SU-DHL-6 (cell line): Measurements from ENCODE around the gene LAMB4.

Source experiments
- H2AFZ ChIP-seq: fragments of 200-600 bp; sonication (generic); 2 replicates; pipeline ENCODE4 v1.6.1; 2014; ENCODE audit warnings: low read depth, mild to moderate bottlenecking, moderate library complexity, mixed read lengths, antibody characterized with exemption, low read length; ENCODE audit not compliant: severe bottlenecking
- H3F3A ChIP-seq: fragments of 200-600 bp; shearing (Covaris generic); 2 replicates; pipeline ENCODE4 v1.6.0; 2016; ENCODE audit warnings: antibody characterized with exemption, mild to moderate bottlenecking; ENCODE audit not compliant: insufficient read depth
- H3K27ac ChIP-seq: fragments of 200-600 bp; sonication (generic); 2 replicates; pipeline ENCODE4 v1.5.1; 2016; ENCODE audit warnings: low read depth, mild to moderate bottlenecking, low read length, moderate library complexity, mixed read lengths
- H3K27me3 ChIP-seq: fragments of 200-600 bp; sonication (generic), shearing (Covaris generic); 2 replicates; pipeline ENCODE4 v1.6.0; 2014; ENCODE audit warnings: mild to moderate bottlenecking, low read length
- H3K36me3 ChIP-seq: fragments of 200-600 bp; sonication (generic); 2 replicates; pipeline ENCODE4 v1.6.1; 2014; ENCODE audit warnings: mild to moderate bottlenecking, low read length, mixed read lengths
- H3K4me2 ChIP-seq: fragments of 300-600, 200-600 bp; shearing (Covaris generic), sonication (generic); 2 replicates; pipeline ENCODE4 v1.6.0; 2014; ENCODE audit warnings: low read length, low read depth, mild to moderate bottlenecking; ENCODE audit not compliant: poor library complexity, severe bottlenecking
- H3K4me3 ChIP-seq: fragments of 200-600 bp; sonication (generic); 2 replicates; pipeline ENCODE4 v1.5.1; 2014; ENCODE audit warnings: antibody characterized with exemption, low read length, mild to moderate bottlenecking, mixed read lengths; ENCODE audit not compliant: insufficient read depth, poor library complexity, severe bottlenecking
- H3K79me2 ChIP-seq: fragments of 200-600 bp; sonication (generic); 2 replicates; pipeline ENCODE4 v1.6.1; 2014; ENCODE audit warnings: mild to moderate bottlenecking, low read length, moderate library complexity; ENCODE audit not compliant: insufficient read depth
- H3K9ac ChIP-seq: fragments of 200-600 bp; sonication (generic); 2 replicates; pipeline ENCODE4 v1.7.0; 2014; ENCODE audit warnings: mild to moderate bottlenecking, low read length
- H3K9me2 ChIP-seq: fragments of 200-600 bp; sonication (generic); replicated peaks from 2 replicates; pipeline ENCODE4 v1.6.1; 2014; ENCODE audit warnings: low read length; ENCODE audit not compliant: insufficient read depth
- H3K9me3 ChIP-seq: fragments of 200-600 bp; sonication (generic); 2 replicates; pipeline ENCODE4 v1.6.1; 2014; ENCODE audit warnings: low read length, mixed read lengths; ENCODE audit not compliant: insufficient read depth
- H4K20me1 ChIP-seq: fragments of 200-600 bp; sonication (generic); 2 replicates; pipeline ENCODE4 v1.6.1; 2014; ENCODE audit warnings: low read depth, mild to moderate bottlenecking, antibody characterized with exemption, low read length, moderate library complexity, mixed read lengths
- EZH2phosphoT487 ChIP-seq: fragments of 200-600 bp; sonication (generic), shearing (Covaris generic); conservative IDR thresholded peaks from 2 replicates; pipeline ENCODE4 v1.6.1; 2018; ENCODE audit warnings: mild to moderate bottlenecking, antibody characterized with exemption, low read length, moderate library complexity, mixed read lengths
- TF ChIP-seq, protein P1 (sequence below): fragments of 200-600 bp; sonication (generic); IDR thresholded peaks from one replicate; pipeline ENCODE4 v1.5.1; 2017; ENCODE audit warnings: antibody characterized with exemption, mild to moderate bottlenecking, low read length, moderate library complexity; ENCODE audit not compliant: insufficient read depth, poor library complexity, severe bottlenecking

The LAMB4 gene

DNA sequence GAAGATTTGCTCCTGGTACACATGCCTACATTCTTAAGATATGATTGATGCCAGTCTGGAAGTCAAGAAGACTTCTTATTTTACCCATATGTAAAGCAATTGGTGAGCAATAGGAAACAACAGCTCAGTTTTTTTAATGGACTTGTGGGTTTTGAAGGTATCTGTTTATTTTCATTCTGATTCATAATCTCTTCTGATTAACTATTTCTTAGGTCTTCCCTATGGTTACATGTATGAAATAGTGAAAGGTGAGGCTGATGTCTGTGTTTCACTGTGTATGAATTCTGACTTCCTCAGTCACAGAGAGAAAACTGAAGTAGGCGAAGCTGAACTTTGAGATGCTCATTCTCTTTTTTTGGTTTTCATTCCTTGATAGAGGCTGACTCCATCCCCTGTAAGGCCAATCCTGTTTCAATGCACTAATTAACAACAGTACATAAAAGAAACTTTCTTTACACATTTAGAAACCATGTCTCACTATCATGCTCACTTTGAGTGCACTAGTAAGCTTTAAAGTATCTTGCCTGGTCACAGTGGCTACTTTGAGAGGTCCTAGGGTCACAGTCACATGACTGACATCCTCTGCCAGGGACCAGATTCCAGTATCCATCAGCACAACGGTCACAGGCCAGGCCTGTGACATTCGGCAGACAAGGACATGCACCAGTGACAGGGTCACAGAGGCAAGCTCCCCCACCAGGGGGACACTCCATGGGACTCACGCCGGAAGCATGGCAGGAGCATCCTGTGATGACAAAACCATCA is 67.7 kb downstream of the LAMB4 start:
- Histone ChIP-seq H3F3A (no peaks in the 10 kb centered on the region), H3K4me2 (no peak overlapping the region), H3K79me2 (no peaks in the 10 kb centered on the region), H3K9me2 (no peaks in the 10 kb centered on the region), H3K9ac (no peak overlapping the region), H3K27ac (no peak overlapping the region), H3K27me3 (no peaks in the 10 kb centered on the region), H2AFZ (no peak overlapping the region), H4K20me1 (no peaks in the 10 kb centered on the region), H3K4me3 (no peak overlapping the region), H3K9me3 (no peaks in the 10 kb centered on the region), H3K36me3 (no peaks in the 10 kb centered on the region)
- TF ChIP-seq, protein P1, sequence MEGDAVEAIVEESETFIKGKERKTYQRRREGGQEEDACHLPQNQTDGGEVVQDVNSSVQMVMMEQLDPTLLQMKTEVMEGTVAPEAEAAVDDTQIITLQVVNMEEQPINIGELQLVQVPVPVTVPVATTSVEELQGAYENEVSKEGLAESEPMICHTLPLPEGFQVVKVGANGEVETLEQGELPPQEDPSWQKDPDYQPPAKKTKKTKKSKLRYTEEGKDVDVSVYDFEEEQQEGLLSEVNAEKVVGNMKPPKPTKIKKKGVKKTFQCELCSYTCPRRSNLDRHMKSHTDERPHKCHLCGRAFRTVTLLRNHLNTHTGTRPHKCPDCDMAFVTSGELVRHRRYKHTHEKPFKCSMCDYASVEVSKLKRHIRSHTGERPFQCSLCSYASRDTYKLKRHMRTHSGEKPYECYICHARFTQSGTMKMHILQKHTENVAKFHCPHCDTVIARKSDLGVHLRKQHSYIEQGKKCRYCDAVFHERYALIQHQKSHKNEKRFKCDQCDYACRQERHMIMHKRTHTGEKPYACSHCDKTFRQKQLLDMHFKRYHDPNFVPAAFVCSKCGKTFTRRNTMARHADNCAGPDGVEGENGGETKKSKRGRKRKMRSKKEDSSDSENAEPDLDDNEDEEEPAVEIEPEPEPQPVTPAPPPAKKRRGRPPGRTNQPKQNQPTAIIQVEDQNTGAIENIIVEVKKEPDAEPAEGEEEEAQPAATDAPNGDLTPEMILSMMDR: no peak
- TF ChIP-seq EZH2phosphoT487: no peak

DNA sequence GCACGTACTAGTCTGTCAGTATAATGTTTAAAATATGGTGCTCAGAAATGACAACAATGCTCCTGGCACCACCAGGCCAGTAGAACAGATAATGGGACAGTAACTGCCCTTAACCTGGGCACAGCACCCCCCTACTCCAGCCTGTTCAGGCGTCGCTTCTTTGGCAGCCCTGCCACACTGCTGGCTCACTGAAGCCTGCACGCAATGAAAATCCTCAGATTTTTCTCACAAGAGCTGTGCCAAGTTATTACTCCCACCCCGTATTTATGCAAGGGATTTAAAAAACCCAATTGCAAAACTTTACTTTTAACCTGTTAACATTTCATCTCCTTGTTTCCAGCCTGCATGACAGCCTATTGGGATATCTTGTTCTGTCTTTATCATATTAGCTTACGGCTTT is 70.6 kb downstream of the LAMB4 start:
- Histone ChIP-seq H3K79me2 (no peaks in the 10 kb centered on the region), H3K9me2 (no peaks in the 10 kb centered on the region), H3K27ac (no peak overlapping the region), H3K36me3 (no peaks in the 10 kb centered on the region), H3K4me2 (no peak overlapping the region), H4K20me1 (no peaks in the 10 kb centered on the region), H3F3A (no peaks in the 10 kb centered on the region), H3K27me3 (no peaks in the 10 kb centered on the region), H3K4me3 (no peak overlapping the region), H3K9me3 (no peaks in the 10 kb centered on the region), H3K9ac (no peak overlapping the region), H2AFZ (no peak overlapping the region)
- TF ChIP-seq, protein P1: no peak
- no peak for TF ChIP-seq EZH2phosphoT487

DNA sequence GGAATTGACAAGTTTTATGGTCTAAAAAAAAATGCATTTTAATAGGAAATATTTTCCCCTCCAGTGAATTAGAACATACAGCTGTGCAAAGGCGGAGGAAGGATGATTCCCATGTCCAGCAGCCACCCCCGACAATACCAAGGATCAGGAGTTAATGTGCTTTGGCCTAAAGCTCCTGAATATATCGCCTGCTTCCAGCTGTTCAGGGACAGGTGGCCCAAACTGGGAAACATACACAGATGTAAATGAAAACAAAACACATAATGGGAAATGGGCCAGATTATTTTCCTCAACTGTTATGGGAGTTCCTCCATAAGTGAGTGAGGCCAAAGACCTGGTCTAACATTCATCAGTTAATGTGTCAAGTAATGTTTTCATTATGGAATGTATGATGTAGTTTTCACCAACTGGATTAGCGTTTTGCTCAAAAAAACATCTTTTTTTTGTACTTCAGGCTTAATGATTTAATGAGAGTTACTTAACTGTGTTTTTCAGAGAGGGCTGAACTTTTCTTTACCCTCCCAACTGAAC is 72.1 kb downstream of the LAMB4 start:
- no peaks in the 10 kb centered on the region for H4K20me1 ChIP-seq
- H3F3A ChIP-seq: no peaks in the 10 kb centered on the region
- no peak overlapping the region for H3K4me2 ChIP-seq
- no peak overlapping the region for H2AFZ ChIP-seq
- no peak overlapping the region for H3K27ac ChIP-seq
- no peaks in the 10 kb centered on the region for H3K36me3 ChIP-seq
- H3K9ac ChIP-seq: no peak overlapping the region
- H3K9me2 ChIP-seq: no peaks in the 10 kb centered on the region
- H3K27me3 ChIP-seq: no peaks in the 10 kb centered on the region
- TF ChIP-seq, protein P1: no peak
- no peak for TF ChIP-seq EZH2phosphoT487
- no peaks in the 10 kb centered on the region for H3K9me3 ChIP-seq
- no peak overlapping the region for H3K4me3 ChIP-seq
- H3K79me2 ChIP-seq: no peaks in the 10 kb centered on the region
